IPS DF 4.7 (cell line): ENCODE data around the gene ALLC.
"Not testable (repeated sequence)": the region's sequence is repeated elsewhere in the genome, so short reads cannot be mapped to it uniquely, and the experiment has no call there.

ENCODE experiments used
- DNase-seq: peaks from one replicate; pipeline ENCODE4 v3.0.0-alpha.2; 2013; ENCODE audit warnings: low spot score; ENCODE audit errors: extremely low read depth

Gene ALLC

GRCh38 chr2:3654011-3654410 lies 4.0 kb upstream of the ALLC start:
- no peak for DNase-seq

GRCh38 chr2:3654531-3655225 lies 3.3 kb upstream of the ALLC start:
- no peak for DNase-seq

GRCh38 chr2:3655871-3656761 lies 1.9 kb upstream of the ALLC start:
- DNase-seq = no peak

- DNase-seq = no peak
Measured at GRCh38 chr2:3656762-3657721, 958 bp upstream of the ALLC start.

- DNase-seq = no peak
Measured at GRCh38 chr2:3659447-3660432, 1.7 kb downstream of the ALLC start.

GRCh38 chr2:3660640-3661039 lies 2.6 kb downstream of the ALLC start:
- DNase-seq = not testable (repeated sequence)

GRCh38 chr2:3661149-3661660 lies 3.2 kb downstream of the ALLC start:
- no peak for DNase-seq

- no peak for DNase-seq
Measured at GRCh38 chr2:3662239-3662638, 4.2 kb downstream of the ALLC start.

- no peak for DNase-seq
Measured at GRCh38 chr2:3664118-3664517, 6.1 kb downstream of the ALLC start.

- DNase-seq = no peak
Measured at GRCh38 chr2:3664925-3665324, 6.9 kb downstream of the ALLC start.

- DNase-seq = no peak
Measured at GRCh38 chr2:3665886-3666612, 8.0 kb downstream of the ALLC start.

GRCh38 chr2:3666613-3666975 lies 8.6 kb downstream of the ALLC start:
- no peak for DNase-seq

GRCh38 chr2:3667151-3667631 lies 9.2 kb downstream of the ALLC start:
- DNase-seq = no peak

GRCh38 chr2:3669656-3670055 lies 11.7 kb downstream of the ALLC start:
- no peak for DNase-seq

- DNase-seq = no peak
Measured at GRCh38 chr2:3670376-3670775, 12.4 kb downstream of the ALLC start.

GRCh38 chr2:3670941-3671340 lies 12.9 kb downstream of the ALLC start:
- no peak for DNase-seq

- no peak for DNase-seq
Measured at GRCh38 chr2:3672861-3673678, 15.1 kb downstream of the ALLC start.

- DNase-seq = no peak
Measured at GRCh38 chr2:3674066-3674845, 16.3 kb downstream of the ALLC start.
